KBM-7 (cell line): ENCODE measurements around the gene POU2F1.

Source experiments
- DNase-seq: peaks from one replicate; pipeline ENCODE4 v3.0.0-alpha.2; 2015
- in situ Hi-C: fragments of 300-500 bp; cut with MboI; formaldehyde crosslinking; loops from 2 replicates; pipeline ENCODE4 v1.14.3; 2020; ENCODE audit warnings: low sequenced_read_pairs, low pct_unique_long_range_greater_than_20kb, mixed read lengths

The POU2F1 gene

GRCh38 chr1:167429612-167430011 lies 208.9 kb downstream of the POU2F1 start:
- in situ Hi-C loops: no loop called here
- no peak for DNase-seq

- in situ Hi-C loops: no loop called here
- DNase-seq: no peak
Measured at GRCh38 chr1:167430134-167430848, 209.6 kb downstream of the POU2F1 start.

GRCh38 chr1:167430849-167431242 lies 210.2 kb downstream of the POU2F1 start:
- in situ Hi-C loops: no loop called here
- no peak for DNase-seq

GRCh38 chr1:167431261-167431908 lies 210.7 kb downstream of the POU2F1 start:
- in situ Hi-C loops: no loop called here
- DNase-seq: no peak

- DNase-seq: no peak
- in situ Hi-C loops: no loop called here
Measured at GRCh38 chr1:167431909-167432650, 211.4 kb downstream of the POU2F1 start.

GRCh38 chr1:167432780-167433179 lies 212.1 kb downstream of the POU2F1 start:
- DNase-seq: no peak
- in situ Hi-C loops: no loop called here

GRCh38 chr1:167433884-167434283 lies 213.2 kb downstream of the POU2F1 start:
- DNase-seq: no peak
- in situ Hi-C loops: no loop called here

- DNase-seq: no peak
- in situ Hi-C loops: no loop called here
Measured at GRCh38 chr1:167434306-167434705, 213.6 kb downstream of the POU2F1 start.

- in situ Hi-C loops: no loop called here
- no peak for DNase-seq
Measured at GRCh38 chr1:167435484-167435883, 214.8 kb downstream of the POU2F1 start.

GRCh38 chr1:167438171-167439138 lies 217.8 kb downstream of the POU2F1 start:
- in situ Hi-C loops: no loop called here
- no peak for DNase-seq

- DNase-seq: no peak
- in situ Hi-C loops: no loop called here
Measured at GRCh38 chr1:167439301-167439988, 218.8 kb downstream of the POU2F1 start.

- DNase-seq: no peak
- in situ Hi-C loops: no loop called here
Measured at GRCh38 chr1:167440345-167440744, 219.7 kb downstream of the POU2F1 start.

- in situ Hi-C loops: no loop called here
- no peak for DNase-seq
Measured at GRCh38 chr1:167440776-167441175, 220.1 kb downstream of the POU2F1 start.

GRCh38 chr1:167441222-167441621 lies 220.5 kb downstream of the POU2F1 start:
- in situ Hi-C loops: no loop called here
- DNase-seq: no peak

GRCh38 chr1:167442142-167442848 lies 221.6 kb downstream of the POU2F1 start:
- in situ Hi-C loops: no loop called here
- DNase-seq: peak; percentile 89

GRCh38 chr1:167442854-167443565 lies 222.3 kb downstream of the POU2F1 start:
- no peak for DNase-seq

GRCh38 chr1:167443757-167444156 lies 223.1 kb downstream of the POU2F1 start:
- in situ Hi-C loops: no loop called here
- DNase-seq: no peak

More at GRCh38 chr1:167442854-167443565, 222.3 kb downstream of the POU2F1 start:
- in situ Hi-C loops: no loop called here
